ENCODE results near the gene PROP1.
"Not testable (repeated sequence)": the region's sequence is repeated elsewhere in the genome, so short reads cannot be mapped to it uniquely, and the experiment has no call there.

PROP1 gene

DNA sequence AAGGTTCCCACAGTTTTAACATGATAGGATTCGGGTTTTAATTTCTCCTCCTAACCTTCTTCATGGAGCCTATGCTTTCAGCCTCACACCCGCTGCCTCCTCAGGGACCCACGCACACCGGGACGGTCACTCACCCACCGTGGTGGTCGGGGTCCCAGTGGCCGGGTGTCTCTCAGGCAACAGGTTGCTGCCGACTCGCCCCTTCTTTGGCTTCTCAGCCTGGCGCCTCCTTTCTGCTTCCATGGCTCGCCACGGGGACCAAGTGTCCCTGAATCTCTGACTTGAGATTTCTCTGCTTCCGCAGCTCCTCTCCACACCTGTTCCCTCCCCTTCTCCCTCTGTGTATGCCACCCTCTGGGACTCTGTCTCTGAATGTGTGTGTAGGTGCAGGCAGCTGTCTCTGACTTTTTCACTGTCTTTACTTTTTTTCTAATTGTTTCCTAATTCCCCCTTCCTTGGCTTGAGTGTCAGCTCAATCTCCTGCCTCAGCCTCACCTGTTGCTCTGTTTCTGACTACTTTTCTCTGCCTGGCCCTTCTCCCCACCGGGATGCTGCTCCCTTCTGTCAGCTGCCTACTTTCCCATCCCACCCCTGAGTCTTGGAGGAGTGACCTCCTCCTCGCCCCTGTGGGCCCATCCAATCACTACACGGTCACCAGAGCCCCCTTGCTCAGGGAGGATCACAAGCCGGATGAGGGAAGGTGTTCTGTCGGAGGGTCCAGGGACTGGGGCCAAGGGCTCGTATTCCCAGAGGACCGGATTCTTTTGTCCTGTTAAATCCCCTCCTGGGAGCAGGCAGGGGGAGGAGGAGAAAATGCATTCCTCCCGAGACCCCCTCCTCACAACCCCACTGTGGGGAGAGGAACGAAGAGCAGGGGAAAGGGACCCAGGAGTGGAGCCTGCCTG is at the start of gene PROP1:
Gene PROP1, minus strand, starts transcription at position 552 of the 905 bp plus-strand sequence. Its CDS starts 309 bp downstream, at position 243.
- peak; percentile 13 for DNase-seq (ENCODE audit: low spot score)

DNA sequence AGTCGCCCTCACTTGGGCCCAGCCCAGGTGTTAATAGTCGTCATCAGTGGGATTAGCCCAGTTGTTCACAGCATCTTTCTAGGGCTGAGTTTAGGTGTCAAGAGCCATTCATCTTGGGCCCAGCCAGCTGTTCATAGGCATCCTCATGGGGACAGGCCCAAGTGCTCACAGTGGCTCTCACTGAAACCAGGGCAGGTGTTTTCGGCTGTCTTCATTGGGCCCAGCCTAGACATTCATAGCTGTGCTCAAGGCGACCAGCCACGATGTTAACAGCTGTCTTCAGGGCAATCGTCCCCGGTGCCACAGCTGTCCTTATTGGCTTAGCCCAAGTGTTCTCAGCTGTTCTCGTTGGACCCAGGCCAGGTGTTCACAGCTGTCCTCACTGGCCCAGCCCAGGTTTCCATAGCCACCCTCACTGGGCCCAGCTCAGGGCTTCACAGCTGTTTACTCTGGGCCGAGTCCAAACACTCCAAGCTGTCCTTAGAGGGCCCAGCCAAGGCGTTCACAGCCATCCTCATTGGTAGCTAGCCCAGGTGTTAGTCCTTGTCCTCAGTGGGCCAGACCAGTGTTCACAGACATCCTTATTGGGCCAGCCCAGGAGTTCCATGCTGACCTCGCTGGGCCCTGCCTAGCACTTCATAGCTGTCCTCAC is 23.5 kb upstream of the PROP1 start:
- DNase-seq (ENCODE audit: low spot score), result not testable (repeated sequence)

DNA sequence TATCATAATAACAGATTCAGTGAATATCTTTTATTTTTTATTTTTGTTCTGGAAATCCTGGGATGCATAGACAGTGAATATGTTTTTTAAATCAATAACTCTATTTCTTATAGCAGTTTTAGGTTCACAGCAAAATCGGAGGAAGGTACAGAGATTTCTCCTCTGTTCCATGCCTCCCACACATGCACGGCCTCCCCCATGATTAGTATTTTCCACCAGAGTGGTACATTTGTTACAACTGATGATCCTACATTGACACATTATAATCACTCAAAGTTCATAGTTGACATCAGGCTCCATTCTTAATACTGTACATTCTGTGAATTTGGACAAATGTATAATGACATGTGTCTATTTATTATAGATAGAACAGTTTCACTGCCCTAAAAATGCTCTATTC is 16.7 kb upstream of the PROP1 start:
- not testable (repeated sequence) for DNase-seq (ENCODE audit: low spot score)

DNA sequence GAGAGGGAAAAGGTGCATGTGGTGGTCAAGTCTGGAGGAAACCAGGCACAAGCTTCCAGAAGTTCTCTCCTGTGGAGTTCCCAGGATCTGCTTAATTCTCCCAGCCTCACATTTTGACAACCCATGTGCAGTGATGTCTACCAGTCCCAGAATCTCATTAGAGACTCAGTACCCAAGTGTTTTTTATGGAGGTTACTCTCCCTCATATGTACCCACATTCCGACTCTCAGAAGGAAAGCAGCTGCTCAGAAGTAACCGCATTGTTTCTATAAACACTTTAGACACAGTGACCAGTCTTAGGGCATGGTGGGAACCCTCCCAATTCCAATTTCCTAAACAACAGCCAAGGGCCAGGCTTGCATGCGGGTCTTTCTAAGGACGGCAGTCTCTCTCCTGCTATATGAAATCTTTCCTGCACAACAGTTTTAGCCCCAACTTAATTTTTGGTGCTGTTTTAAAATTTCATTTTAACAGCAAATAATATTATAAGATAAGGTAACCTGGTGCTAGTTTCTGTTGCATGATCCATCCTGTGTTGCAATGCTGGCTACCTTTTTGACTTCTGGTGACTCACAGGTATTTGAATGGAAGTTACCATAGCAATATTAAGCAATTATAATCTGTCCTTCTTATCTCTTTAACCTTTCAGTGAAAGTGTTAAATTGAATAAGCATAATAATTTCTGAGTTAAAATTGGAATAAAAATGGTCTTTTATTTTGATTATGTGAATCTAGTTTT is 15.9 kb upstream of the PROP1 start:
- not testable (repeated sequence) for DNase-seq (ENCODE audit: low spot score)

DNA sequence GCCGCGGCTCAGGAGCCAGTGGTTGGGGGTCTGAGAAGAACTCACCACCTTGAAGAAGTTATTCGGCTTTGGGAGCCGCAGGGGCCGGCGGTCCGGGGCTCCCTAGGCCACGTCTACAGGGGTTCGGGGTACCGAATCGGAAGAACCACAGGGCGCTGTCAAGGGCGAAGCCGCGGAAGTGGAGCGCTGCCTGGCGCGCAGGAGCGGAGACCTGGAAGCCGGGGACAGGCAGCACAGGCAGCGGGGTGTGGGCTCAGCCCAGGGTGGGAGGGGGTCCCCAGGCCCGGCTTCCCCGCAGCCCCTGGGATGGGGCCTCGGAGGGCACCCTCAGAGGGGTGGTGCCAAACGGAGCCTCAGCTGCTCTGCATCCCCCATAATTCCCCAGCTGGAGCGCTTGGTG is 11.2 kb upstream of the PROP1 start:
- DNase-seq (ENCODE audit: low spot score), result not testable (repeated sequence)

DNA sequence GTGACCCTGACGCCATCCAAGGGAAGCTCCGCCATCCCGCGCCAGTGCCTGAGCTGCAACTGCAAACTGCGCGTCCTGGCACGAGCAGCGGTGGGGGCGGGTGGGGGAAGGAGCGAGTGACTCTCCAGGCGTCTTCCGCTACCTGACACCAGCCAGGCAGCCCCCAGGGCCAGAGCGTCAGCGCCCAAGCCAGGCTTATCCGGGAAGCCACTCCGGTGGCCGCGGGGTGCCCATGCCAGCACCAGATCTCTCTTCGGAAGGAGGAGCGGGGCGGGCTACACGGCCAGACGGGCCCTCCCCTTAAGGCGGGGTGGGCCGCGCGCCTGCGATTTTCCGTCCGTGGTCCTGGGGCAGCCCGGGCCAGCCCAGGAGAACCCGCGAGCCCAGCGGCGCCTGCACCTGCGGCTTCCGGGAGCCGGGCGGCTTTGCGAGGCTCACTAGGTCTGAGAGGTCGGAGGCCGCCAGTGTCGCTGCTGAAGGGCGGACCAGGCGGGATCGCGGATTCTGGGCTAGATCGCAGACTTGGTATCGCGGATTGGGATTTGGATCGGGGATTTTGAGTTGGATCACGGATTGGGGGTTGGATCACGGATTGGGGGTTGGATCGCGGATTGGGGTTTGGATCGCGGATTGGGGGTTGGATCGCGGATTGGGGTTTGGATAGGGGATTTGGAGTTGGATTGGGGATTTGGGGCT is 10.6 kb upstream of the PROP1 start:
- DNase-seq (ENCODE audit: low spot score), result not testable (repeated sequence)

DNA sequence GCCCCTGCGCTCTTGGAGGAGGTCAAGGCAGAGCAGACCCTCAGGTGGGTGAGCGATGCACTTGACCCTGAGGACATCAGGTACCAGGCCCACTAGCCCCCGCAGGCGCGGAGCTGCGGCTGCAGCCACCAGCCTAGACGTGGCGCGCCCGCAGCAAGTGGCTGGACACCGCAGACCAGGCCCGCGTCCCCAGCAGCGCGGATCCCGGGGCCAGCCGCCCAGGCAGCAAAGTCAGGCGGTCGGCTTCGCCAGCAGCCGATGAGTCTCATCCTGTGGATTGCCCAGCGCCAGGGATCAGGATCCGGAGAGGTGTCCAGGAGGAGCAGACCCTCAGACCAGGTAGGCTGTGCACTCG is 10.1 kb upstream of the PROP1 start:
- not testable (repeated sequence) for DNase-seq (ENCODE audit: low spot score)

DNA sequence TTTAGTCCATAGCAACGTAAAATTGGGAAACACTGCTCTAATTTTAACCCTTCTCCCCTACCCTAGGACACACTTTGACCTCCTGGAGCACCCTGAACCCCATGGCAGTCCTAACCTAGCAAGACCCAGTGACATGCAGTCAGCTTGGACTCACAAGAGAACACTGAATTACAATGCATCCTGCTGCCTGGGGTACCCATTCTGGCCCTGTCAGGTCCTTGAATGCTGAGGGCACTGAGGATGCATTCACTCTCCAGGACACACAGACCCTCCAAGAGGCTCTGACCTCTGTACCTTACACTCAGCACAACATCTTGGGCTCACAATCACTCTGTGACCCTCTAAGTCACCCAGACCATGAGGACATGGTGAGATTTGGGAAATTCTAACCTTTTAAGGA is 1.8 kb upstream of the PROP1 start:
- DNase-seq (ENCODE audit: low spot score), result no peak

DNA sequence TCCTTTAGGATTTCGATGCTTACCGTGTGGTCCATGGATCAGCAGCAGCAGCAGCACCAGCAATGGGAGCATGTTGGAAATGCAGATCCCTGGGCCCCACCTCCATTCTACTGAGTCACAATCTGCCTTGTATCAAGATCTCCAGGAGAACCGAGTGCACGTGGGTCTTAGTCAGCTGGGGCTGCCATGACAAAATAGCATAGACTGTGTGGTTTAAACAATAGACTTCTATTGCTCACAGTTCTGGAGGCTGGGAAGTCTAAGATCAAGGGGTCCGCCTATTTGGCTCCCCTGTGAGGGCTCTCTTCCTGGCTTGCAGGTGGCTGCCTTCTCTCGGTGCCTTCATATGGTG is 1.3 kb upstream of the PROP1 start:
- DNase-seq (ENCODE audit: low spot score), result no peak

DNA sequence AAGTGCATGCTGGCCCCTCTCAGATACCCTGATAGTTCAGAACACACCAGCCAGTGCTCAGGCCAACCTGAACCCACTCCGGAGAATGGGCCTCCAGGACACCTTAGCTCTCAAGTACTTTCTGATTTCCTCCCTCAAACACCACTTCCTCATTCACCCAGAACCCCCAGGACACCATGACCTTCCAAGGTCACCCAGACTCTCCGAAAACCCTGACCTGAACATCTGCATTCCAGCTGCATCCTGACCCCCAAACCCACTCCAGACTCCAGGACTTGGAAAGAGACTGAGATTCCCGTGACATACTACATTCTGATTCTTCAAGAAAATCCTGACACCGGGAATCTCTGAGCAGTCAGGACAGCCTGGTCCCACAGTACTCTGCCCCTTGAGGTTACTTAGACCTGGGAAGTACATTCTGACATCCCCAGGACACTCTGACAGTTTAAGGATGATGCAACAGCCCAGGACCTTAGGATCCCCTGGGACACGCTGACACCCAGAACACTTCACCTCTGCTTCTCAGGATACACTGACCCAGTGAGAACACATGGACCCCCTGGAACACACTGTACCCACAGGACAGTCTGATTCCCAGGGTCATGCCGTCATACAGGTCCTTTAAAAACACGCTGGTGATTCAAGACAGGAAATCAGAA is 747 bp upstream of the PROP1 start:
- DNase-seq (ENCODE audit: low spot score), result no peak

DNA sequence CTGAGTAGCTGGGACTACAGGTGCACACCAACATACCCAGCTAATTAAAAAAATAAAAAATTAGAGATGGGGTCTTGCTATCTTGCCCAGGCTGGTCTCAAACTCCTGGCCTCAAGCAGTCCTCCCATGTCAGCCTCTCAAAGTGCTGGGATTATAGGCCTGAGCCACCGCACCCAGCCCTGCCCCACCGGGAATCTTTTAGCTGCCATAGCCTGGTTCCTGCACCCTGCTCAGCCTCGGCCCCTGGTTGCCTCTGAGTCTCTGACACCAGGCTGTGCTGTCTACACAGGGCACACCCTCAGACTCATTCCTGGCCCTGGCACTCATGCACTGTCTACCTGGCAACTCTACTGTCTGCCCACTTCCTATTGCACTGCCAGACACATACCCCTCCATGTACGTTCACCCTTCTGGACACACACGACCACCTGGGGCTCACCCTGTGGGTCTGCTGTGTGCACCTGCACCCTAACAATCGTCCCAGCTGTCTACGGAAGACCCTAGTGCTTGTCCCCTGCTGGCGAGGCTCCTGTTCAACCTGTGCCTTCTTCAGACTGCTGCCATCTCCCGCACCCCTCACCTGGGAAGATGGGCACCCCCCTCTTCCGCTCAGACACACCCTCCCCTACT is 1.4 kb downstream of the PROP1 start:
- no peak for DNase-seq (ENCODE audit: low spot score)

DNA sequence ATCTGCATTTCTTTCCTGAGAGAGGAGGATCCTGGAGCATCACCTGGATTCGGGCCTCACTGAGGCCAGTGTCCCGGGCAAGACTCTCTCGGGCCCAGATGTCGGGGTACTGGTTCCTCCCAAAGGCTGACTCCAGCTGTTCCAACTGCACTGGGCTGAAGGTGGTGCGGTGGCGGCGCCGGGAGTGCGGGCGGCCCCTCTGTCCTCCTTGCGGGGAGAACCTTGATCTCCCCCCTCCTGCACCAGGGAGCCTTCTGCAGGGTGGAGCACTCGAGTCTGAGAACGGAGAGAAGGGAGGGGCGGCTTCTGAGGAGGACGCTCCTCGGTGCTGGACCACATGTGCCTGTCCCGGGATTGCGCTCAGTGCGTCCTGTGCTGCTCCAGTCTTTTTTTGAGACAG is 2.0 kb downstream of the PROP1 start:
- no peak for DNase-seq (ENCODE audit: low spot score)

DNA sequence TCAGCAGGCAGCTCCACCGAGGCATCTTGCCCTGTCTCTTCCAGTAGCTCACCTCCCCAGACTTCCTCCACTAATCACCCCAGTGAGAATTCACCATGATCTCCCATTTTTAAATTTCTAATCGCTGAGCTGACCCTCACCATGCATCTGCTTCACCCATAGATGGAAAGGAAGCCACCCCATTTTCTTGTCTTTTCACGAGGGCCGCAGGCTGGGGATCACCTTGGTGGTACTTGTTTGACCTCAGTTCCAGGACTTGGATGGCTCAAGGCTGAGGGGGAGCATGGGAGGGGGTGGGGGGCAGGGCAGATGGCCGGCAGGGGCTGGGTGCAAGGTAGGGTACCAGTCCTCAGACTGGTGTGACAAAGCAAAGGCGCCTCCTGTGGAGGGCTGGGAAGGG is 3.6 kb downstream of the PROP1 start:
- DNase-seq (ENCODE audit: low spot score), result no peak

DNA sequence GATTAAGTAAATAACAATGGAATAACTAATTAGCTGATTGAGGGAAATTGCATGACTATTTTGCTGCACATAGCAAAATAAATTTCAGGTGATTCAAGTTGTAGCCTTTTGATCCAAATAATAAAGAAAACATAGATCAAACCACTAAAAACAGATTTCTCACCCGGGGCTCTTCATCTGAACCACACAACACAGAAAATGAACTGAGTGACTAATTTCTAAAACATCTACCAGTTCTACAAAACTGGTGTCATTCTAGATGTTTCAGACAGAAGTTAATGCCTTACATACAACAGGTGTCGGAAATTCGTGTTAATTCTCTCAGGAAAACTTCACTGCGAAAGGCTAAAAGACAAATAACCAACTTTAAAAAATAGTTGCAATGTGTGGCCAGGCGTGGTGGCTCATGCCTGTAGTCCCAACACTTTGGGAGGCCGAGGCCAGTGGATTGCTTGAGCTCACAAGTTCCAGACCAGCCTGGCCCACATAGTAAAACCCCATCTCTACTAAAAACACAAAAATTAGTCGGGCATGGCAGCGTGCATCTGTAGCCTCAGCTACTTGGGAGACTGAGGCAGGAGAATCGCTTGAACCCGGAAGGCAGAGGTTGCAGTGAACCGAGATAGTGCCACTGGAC is 6.9 kb downstream of the PROP1 start:
- DNase-seq (ENCODE audit: low spot score), result no peak

DNA sequence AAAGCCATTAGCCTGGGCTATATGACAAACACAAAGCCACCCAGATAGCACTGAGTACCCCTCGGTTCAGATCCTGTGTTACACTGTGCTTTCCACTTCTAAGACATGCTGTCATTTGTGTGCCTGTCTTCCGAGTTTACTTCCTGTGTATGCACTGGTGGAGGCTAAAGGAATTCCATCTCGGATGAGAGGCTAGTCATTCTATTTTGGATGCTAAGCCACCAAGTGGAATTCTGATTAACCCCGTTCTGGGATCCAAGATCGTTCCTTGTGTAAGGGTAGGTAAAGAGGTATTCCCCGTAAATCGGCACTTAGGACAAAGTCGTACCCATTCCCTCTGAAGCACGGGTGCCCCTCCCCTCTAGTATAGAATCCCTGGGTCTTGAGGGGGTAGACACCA is 8.7 kb downstream of the PROP1 start:
- DNase-seq (ENCODE audit: low spot score), result no peak

DNA sequence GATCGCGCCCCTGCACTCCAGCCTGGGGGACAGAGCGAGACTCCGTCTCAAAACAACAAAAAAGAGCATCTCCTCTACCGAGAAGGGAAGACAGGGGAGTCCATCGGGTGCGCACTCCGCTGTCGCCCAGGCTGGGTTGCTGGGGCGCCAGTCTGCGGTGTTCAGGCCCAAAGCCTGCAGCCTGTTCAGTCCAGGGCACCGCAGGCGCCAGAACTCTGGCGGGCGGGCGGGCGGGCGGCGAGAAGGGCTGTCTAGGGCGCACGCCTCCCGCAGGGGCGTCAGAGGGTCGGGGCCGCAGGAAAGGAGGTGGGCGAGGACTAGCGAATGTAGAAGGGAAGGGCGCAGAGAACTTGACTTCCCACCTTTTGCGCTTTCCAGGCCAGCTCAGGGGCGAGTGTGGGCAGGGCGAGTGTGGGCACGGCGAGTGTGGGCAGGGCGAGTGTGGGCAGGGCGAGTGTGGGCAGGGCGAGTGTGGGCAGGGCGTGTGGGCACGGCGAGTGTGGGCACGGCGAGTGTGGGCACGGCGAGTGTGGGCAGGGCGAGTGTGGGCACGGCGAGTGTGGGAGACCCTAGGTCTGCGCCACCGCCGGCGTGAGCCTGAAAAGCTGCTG is 10.5 kb downstream of the PROP1 start:
- peak; percentile 23 for DNase-seq (ENCODE audit: low spot score)

DNA sequence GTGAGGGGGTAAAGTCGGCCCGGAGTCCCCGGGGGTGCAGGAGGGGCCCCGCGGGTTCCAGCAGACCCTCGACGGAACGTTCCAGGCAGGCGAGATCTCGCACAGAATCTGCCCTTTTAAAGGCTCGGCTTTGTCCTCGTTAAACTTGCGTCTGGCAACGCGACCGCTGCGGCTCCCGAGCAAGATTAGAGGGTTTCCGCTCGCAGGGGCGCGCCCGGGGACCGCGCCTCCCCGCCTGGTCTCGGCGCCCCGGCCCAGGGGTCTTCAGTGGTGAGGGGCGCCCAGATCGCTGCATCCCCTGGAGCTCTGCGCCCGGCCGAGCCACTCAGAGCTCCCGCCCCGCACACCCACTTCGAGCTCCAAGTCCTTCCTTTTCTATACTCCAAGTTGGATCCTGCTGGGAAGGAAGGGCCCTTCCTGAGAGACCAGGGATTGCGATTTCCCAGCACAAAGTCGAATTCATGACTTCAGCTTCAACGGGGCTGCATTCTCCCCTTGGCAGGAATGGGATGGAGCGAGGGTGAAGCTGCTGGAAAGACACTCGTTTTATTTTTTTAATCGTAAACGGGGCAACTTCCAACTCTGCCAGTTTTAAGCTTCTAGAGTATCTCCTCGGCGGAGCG is 11.3 kb downstream of the PROP1 start:
- peak; percentile 44 for DNase-seq (ENCODE audit: low spot score)

DNA sequence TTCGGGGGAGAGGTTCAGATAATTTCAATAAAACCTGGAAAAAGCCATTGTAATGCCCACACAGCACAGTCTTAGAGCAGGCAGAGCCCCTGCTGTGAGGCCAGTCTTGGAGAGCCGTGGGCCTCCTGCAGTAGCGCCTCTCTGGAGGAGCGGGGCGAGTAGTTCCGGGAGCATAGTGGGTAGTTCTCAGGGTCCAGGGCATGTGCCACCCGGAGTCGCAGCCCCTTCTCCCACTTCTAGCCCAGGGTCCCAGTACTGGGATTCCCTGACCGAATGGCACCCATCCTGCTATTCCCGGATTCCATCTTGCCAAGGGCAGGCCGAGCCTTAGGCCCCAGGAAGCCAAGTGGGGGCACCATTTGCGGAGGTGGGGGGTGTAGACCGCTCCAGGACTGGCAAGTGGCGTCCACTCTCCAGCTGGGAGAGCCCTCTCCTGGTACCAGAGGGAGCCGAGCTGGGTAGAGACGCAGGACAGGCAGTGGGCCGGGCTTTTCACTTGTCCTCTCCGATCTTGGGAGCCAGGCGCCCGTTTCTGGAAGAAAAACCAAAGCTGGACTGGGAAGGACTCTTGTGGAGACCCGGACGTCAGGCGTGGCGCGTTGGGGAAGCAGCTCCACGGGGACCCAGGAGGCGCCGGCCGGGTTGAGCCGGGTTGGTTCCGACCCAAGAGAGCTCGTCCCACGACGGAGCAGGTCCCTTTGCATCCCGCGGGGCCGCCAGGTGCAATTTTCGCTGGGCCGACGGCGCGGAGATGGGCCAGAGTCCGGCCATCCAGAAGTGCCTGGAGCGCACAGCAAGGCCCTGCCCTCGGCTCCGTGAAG is 12.1 kb downstream of the PROP1 start:
- DNase-seq (ENCODE audit: low spot score), result peak; percentile 31

DNA sequence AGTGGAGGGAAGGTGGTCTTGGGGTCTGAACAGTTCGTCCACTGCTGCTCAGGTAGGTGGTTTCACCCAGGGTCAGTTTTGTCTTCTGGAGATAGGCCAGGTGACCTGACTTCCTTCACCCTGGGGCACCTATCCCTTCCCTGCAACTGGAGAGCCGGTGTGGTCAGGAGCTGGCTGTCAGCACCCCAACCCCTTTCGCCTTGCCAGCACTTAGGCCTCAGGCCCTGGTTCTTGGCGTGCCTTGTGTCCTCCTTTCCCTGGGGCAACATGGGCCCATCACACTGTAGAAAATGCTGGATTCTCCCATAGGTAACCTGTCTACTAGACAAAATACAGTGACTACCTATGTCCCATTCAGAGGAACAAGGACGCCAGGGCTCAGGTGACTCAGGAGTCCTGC is 13.1 kb downstream of the PROP1 start:
- DNase-seq (ENCODE audit: low spot score), result peak; percentile 17
